ENCODE data around the gene PEAR1.

The PEAR1 gene

GRCh38 chr1:156905176-156905575 lies 11.7 kb downstream of the PEAR1 start:
- Histone ChIP-seq H3K36me3 (ENCODE audit: insufficient read depth, low read length) (no peaks in the 10 kb centered on the region), H3K4me1 (ENCODE audit: insufficient read depth, low read length) (no peaks in the 10 kb centered on the region), H3K27me3 (ENCODE audit: control insufficient read depth in 1 of 2, insufficient read depth in 2 of 2, low read length in 2 of 2) (peaks cover 0 to 8% of the 10 kb centered on the region in 2 donors)

DNA sequence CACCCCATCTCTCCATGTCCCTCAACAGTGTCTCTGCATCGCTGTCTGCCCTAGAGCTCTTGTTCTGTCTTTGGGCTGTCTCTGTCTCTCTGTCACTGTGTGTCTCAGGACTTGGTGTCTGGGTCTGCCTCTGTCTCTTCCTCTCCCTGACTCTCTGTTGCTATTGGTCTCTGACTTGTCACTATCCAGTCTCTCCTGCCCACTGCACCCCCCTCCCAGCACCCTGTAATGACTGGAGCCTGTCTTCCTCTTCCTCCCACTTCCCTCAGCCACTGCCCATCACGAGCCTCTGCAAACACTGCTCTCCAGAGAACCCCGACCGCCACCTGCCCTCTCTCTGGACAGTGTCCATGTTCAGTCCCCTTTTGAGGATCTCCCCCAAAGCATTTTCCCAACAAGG lies 12.1 kb downstream of the PEAR1 start:
- Histone ChIP-seq H3K36me3 (ENCODE audit: insufficient read depth, low read length) (no peaks in the 10 kb centered on the region), H3K27ac (ENCODE audit: low read depth, low read length) (no peak overlapping the region), H3K4me1 (ENCODE audit: insufficient read depth, low read length) (no peaks in the 10 kb centered on the region)

More at GRCh38 chr1:156905176-156905575, 11.7 kb downstream of the PEAR1 start:
- Histone ChIP-seq H3K4me3 (ENCODE audit: low read depth in 1 of 2, low read length in 2 of 2) (no peak overlapping the region), H3K9ac (ENCODE audit: low read length) (no peak overlapping the region), H3K9me3 (ENCODE audit: low read length) (no peaks in the 10 kb centered on the region), H3K27ac (ENCODE audit: low read depth, low read length) (no peak overlapping the region)

DNA sequence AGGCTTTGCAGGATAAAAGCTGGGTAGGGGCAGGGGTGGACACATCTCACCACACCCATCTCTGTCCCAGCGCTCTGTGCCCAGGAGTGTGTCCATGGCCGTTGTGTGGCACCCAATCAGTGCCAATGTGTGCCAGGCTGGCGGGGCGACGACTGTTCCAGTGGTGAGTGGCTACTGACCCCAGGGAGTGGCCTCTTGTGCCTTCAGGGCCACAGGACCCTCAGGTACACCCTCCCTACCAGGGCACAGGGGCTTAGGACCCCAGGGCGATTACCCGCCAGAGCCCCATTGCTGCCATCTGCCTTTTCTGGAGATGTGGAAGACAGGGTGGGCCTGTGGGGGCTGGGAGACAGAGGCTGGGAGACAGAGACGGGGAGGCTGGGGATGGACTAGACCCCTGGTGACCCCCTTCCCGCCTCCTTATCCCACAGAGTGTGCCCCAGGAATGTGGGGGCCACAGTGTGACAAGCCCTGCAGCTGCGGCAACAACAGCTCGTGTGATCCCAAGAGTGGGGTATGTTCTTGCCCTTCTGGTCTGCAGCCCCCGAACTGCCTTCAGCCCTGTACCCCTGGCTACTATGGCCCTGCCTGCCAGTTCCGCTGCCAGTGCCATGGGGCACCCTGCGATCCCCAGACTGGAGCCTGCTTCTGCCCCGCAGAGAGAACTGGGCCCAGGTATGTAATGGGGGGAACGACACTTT lies 12.8 kb downstream of the PEAR1 start:
- Histone ChIP-seq H3K4me3 (ENCODE audit: low read depth in 1 of 2, low read length in 2 of 2) (no peak overlapping the region), H3K27me3 (ENCODE audit: control insufficient read depth in 1 of 2, insufficient read depth in 2 of 2, low read length in 2 of 2) (peaks cover 4 to 8% of the 10 kb centered on the region in 2 donors), H3K9ac (ENCODE audit: low read length) (no peak overlapping the region), H3K4me1 (ENCODE audit: insufficient read depth, low read length) (no peaks in the 10 kb centered on the region), H3K36me3 (ENCODE audit: insufficient read depth, low read length) (no peaks in the 10 kb centered on the region), H3K27ac (ENCODE audit: low read depth, low read length) (no peak overlapping the region), H3K9me3 (ENCODE audit: low read length) (no peaks in the 10 kb centered on the region)

More for the DNA sequence above, 12.1 kb downstream of the PEAR1 start:
- no peak overlapping the region for H3K9ac ChIP-seq (ENCODE audit: low read length)
- no peak overlapping the region for H3K4me3 ChIP-seq (ENCODE audit: low read depth in 1 of 2, low read length in 2 of 2)
- H3K9me3 ChIP-seq (ENCODE audit: low read length) = no peaks in the 10 kb centered on the region
- H3K27me3 ChIP-seq (ENCODE audit: control insufficient read depth in 1 of 2, insufficient read depth in 2 of 2, low read length in 2 of 2) = peaks cover 4 to 8% of the 10 kb centered on the region in 2 donors

DNA sequence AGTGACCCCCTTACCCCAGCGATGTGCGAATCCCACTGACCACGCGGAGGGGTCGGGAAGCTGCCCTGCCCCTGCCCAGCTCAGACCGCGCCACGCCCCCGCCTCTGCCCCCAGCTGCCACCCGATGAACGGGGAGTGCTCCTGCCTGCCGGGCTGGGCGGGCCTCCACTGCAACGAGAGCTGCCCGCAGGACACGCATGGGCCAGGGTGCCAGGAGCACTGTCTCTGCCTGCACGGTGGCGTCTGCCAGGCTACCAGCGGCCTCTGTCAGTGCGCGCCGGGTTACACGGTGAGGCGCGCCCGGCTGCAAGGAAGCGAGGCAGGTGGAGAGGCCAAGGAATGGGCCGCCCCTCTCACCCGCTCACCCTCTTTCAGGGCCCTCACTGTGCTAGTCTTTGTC lies 15.0 kb downstream of the PEAR1 start:
- Histone ChIP-seq H3K9ac (ENCODE audit: low read length) (no peak overlapping the region), H3K27me3 (ENCODE audit: control insufficient read depth in 1 of 2, insufficient read depth in 2 of 2, low read length in 2 of 2) (peaks cover 4 to 8% of the 10 kb centered on the region in 2 donors), H3K27ac (ENCODE audit: low read depth, low read length) (no peak overlapping the region), H3K36me3 (ENCODE audit: insufficient read depth, low read length) (no peaks in the 10 kb centered on the region), H3K4me3 (ENCODE audit: low read depth in 1 of 2, low read length in 2 of 2) (no peak overlapping the region), H3K4me1 (ENCODE audit: insufficient read depth, low read length) (no peaks in the 10 kb centered on the region), H3K9me3 (ENCODE audit: low read length) (no peaks in the 10 kb centered on the region)

GRCh38 chr1:156908955-156909354 lies 15.4 kb downstream of the PEAR1 start:
- no peaks in the 10 kb centered on the region for H3K36me3 ChIP-seq (ENCODE audit: insufficient read depth, low read length)
- no peak overlapping the region for H3K9ac ChIP-seq (ENCODE audit: low read length)
- H3K27me3 ChIP-seq (ENCODE audit: control insufficient read depth in 1 of 2, insufficient read depth in 2 of 2, low read length in 2 of 2) = peaks cover 4 to 8% of the 10 kb centered on the region in 2 donors
- no peaks in the 10 kb centered on the region for H3K9me3 ChIP-seq (ENCODE audit: low read length)
- H3K27ac ChIP-seq (ENCODE audit: low read depth, low read length) = no peak overlapping the region
- no peak overlapping the region for H3K4me3 ChIP-seq (ENCODE audit: low read depth in 1 of 2, low read length in 2 of 2)
- H3K4me1 ChIP-seq (ENCODE audit: insufficient read depth, low read length) = no peaks in the 10 kb centered on the region

DNA sequence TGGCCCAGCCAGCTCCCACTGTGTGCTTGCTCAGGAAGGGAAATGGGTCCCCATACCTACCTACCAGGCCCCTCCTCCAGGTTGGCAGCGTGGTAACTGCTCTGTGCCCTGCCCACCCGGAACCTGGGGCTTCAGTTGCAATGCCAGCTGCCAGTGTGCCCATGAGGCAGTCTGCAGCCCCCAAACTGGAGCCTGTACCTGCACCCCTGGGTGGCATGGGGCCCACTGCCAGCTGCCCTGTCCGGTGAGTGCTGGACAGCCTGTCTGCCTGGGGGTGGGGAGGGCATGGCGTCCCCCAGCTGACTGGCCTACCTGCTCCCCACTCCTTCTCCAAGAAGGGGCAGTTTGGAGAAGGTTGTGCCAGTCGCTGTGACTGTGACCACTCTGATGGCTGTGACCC lies 16.2 kb downstream of the PEAR1 start:
- Histone ChIP-seq H3K4me1 (ENCODE audit: insufficient read depth, low read length) (no peaks in the 10 kb centered on the region), H3K36me3 (ENCODE audit: insufficient read depth, low read length) (peaks cover 1% of the 10 kb centered on the region)

DNA sequence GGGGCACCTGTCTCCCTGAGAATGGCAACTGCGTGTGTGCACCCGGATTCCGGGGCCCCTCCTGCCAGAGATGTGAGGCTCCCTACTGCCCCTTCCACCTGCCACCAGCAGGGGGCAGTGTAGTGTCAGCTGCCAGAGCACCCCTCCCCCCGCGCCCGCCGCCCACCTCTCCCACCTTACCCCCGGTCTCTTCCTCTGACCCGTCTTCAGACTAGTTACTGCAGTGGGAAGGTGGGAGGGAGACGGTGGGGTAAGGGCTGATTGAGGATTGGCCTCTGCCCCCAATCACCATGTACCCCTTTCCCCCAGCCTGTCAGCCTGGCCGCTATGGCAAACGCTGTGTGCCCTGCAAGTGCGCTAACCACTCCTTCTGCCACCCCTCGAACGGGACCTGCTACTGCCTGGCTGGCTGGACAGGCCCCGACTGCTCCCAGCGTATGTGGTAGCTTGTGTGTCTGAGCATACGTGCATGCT lies 16.8 kb downstream of the PEAR1 start:
- Histone ChIP-seq H3K36me3 (ENCODE audit: insufficient read depth, low read length) (peaks cover 7% of the 10 kb centered on the region), H3K27ac (ENCODE audit: low read depth, low read length) (no peak overlapping the region), H3K9me3 (ENCODE audit: low read length) (no peaks in the 10 kb centered on the region), H3K27me3 (ENCODE audit: control insufficient read depth in 1 of 2, insufficient read depth in 2 of 2, low read length in 2 of 2) (peaks cover 4 to 13% of the 10 kb centered on the region in 2 donors), H3K4me3 (ENCODE audit: low read depth in 1 of 2, low read length in 2 of 2) (no peak overlapping the region), H3K9ac (ENCODE audit: low read length) (no peak overlapping the region), H3K4me1 (ENCODE audit: insufficient read depth, low read length) (no peaks in the 10 kb centered on the region)

More for the DNA sequence above, 16.2 kb downstream of the PEAR1 start:
- Histone ChIP-seq H3K4me3 (ENCODE audit: low read depth in 1 of 2, low read length in 2 of 2) (no peak overlapping the region), H3K27ac (ENCODE audit: low read depth, low read length) (no peak overlapping the region), H3K27me3 (ENCODE audit: control insufficient read depth in 1 of 2, insufficient read depth in 2 of 2, low read length in 2 of 2) (peaks cover 4 to 13% of the 10 kb centered on the region in 2 donors), H3K9ac (ENCODE audit: low read length) (no peak overlapping the region), H3K9me3 (ENCODE audit: low read length) (no peaks in the 10 kb centered on the region)

DNA sequence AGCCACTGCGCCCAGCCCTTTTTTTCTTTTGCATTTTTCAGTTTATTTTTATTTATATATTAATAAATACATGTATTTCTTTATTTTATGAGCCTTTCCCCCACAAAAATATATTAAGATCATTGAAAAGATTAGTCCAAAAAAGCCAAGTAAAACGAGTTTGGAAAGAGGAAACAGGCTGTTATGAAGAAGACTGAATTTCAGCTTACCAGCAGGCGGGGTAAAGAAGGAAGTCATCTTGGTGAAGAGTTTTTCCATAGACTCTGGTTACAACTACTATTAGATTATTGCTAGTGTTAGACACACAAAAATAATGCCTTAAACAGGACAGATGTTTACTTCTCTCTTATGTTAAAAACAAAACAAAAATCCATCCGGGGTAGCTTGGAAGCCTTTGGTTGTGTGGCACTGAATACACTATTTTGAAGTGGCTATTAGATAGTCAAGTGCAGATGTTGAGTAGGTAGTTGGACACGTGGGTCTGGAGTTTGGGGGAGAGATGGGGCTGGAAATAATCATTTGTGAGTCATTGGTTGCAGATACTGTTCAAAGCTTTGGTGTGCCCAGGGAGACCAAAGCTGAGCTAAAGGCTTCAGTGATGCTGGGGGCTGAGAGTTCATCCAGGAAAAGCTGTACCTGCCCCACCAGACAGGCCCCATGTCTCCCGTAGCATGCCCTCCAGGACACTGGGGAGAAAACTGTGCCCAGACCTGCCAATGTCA lies 18.2 kb downstream of the PEAR1 start:
- H3K27me3 ChIP-seq (ENCODE audit: control insufficient read depth in 1 of 2, insufficient read depth in 2 of 2, low read length in 2 of 2) = peaks cover 4 to 13% of the 10 kb centered on the region in 2 donors

DNA sequence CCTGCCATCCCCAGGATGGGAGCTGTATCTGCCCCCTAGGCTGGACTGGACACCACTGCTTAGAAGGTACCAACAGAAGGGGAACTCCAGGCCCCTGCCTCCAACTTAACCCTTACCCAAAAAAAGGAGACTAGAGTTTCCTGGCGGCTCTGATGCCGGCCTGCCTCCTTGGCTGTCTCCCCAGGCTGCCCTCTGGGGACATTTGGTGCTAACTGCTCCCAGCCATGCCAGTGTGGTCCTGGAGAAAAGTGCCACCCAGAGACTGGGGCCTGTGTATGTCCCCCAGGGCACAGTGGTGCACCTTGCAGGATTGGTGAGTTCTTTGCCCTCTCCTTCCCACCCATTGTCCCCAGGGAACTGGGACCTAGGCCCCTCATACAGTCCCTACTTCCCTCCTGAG lies 18.8 kb downstream of the PEAR1 start:
- Histone ChIP-seq H3K27me3 (ENCODE audit: control insufficient read depth in 1 of 2, insufficient read depth in 2 of 2, low read length in 2 of 2) (peaks cover 4 to 10% of the 10 kb centered on the region in 2 donors), H3K27ac (ENCODE audit: low read depth, low read length) (no peak overlapping the region), H3K4me3 (ENCODE audit: low read depth in 1 of 2, low read length in 2 of 2) (no peak overlapping the region), H3K9ac (ENCODE audit: low read length) (no peak overlapping the region), H3K9me3 (ENCODE audit: low read length) (no peaks in the 10 kb centered on the region), H3K4me1 (ENCODE audit: insufficient read depth, low read length) (no peaks in the 10 kb centered on the region), H3K36me3 (ENCODE audit: insufficient read depth, low read length) (peaks cover 7% of the 10 kb centered on the region)

More for the DNA sequence above, 18.2 kb downstream of the PEAR1 start:
- Histone ChIP-seq H3K27ac (ENCODE audit: low read depth, low read length) (no peak overlapping the region), H3K36me3 (ENCODE audit: insufficient read depth, low read length) (peaks cover 7% of the 10 kb centered on the region), H3K4me3 (ENCODE audit: low read depth in 1 of 2, low read length in 2 of 2) (no peak overlapping the region), H3K9ac (ENCODE audit: low read length) (no peak overlapping the region), H3K4me1 (ENCODE audit: insufficient read depth, low read length) (no peaks in the 10 kb centered on the region), H3K9me3 (ENCODE audit: low read length) (no peaks in the 10 kb centered on the region)

GRCh38 chr1:156912861-156913808 lies 19.6 kb downstream of the PEAR1 start:
- H3K27me3 ChIP-seq (ENCODE audit: control insufficient read depth in 1 of 2, insufficient read depth in 2 of 2, low read length in 2 of 2) = peaks cover 4 to 9% of the 10 kb centered on the region in 2 donors

More at GRCh38 chr1:156912861-156913808, 19.6 kb downstream of the PEAR1 start:
- Histone ChIP-seq H3K27ac (ENCODE audit: low read depth, low read length) (no peak overlapping the region), H3K9ac (ENCODE audit: low read length) (no peak overlapping the region), H3K4me3 (ENCODE audit: low read depth in 1 of 2, low read length in 2 of 2) (no peak overlapping the region), H3K9me3 (ENCODE audit: low read length) (no peaks in the 10 kb centered on the region), H3K36me3 (ENCODE audit: insufficient read depth, low read length) (peaks cover 7% of the 10 kb centered on the region), H3K4me1 (ENCODE audit: insufficient read depth, low read length) (no peaks in the 10 kb centered on the region)

Data from muscle layer of colon (tissue), 2 donors.